Measurements from ENCODE around the gene ZNF423. TPM values are rescaled to one million over a fixed set of nuclear protein-coding genes. Genes with fewer than 3 reads are reported as not detected.

Gene ZNF423
- total RNA-seq, 4 donors from 2014 or later, result 0.72 to 5.9 (median 1.1) TPM

DNA sequence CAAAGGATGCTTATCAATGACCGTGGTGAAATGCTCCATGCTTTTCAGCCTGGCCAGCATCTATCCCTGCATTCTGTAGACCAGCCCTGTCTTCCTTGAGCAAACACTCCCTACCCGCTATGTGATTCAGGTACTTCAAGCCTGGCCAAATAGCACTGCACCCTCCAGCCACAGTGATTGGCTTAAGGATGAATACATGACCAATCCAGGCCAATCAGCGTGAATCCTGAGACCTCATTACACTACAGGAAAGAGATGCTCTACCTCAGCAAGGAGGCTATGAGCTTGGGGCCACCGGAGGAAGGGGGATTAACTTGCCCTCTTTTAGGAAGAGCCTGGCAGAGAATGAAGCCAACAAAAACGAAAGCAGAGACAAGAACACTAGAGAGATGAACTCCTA lies 162.5 kb downstream of the ZNF423 start:
- Histone ChIP-seq H3K4me1 (peaks cover 0 to 1% (median 0%) of the 10 kb centered on the region in 3 donors), H3K27me3 (peaks cover 0 to 4% (median 0%) of the 10 kb centered on the region in 4 donors), H3K36me3 (no peaks in the 10 kb centered on the region), H3K27ac (no peak overlapping the region), H3K9me3 (no peaks in the 10 kb centered on the region), H3K4me3 (no peak overlapping the region)
- intact Hi-C loops (cut with DNase I), result no loop called here
- no peak for TF ChIP-seq POLR2A (IDR thresholded peaks at IDR 0.05)
- no peak for DNase-seq
- 74 to 85% methylated on average over 3 to 4 of the region's 5 CpGs for WGBS, 2 donors

DNA sequence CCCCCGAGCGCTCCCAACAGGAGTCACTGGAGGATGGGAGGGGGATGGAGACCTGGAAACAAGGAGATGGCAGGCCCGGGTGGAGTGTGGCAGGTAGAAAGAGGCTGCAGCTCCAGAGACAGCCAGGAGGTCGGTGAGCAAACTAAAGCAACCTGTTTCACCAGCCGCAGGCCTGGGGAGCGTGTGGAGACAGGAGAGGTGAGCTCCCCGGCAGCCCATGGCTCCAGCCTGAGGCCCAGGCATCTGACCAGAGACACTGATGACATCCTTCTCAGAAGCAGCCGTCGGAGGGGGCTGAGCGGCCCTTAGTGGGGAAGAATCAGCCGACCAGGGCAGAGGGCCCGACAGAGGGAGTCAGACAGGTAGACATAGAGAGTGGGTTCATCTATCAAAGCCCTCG lies 165.1 kb downstream of the ZNF423 start:
- H3K27me3 ChIP-seq, result no peaks in the 10 kb centered on the region
- H3K4me1 ChIP-seq, result no peaks in the 10 kb centered on the region
- intact Hi-C loops (cut with DNase I), result no loop called here
- no peak for DNase-seq
- H3K27ac ChIP-seq, result no peak overlapping the region
- 60 to 73% methylated on average over 8 to 10 of the region's 13 CpGs for WGBS, 2 donors
- no peaks in the 10 kb centered on the region for H3K36me3 ChIP-seq
- no peaks in the 10 kb centered on the region for H3K9me3 ChIP-seq
- no peak for TF ChIP-seq POLR2A (IDR thresholded peaks at IDR 0.05)
- TF ChIP-seq, protein P1, sequence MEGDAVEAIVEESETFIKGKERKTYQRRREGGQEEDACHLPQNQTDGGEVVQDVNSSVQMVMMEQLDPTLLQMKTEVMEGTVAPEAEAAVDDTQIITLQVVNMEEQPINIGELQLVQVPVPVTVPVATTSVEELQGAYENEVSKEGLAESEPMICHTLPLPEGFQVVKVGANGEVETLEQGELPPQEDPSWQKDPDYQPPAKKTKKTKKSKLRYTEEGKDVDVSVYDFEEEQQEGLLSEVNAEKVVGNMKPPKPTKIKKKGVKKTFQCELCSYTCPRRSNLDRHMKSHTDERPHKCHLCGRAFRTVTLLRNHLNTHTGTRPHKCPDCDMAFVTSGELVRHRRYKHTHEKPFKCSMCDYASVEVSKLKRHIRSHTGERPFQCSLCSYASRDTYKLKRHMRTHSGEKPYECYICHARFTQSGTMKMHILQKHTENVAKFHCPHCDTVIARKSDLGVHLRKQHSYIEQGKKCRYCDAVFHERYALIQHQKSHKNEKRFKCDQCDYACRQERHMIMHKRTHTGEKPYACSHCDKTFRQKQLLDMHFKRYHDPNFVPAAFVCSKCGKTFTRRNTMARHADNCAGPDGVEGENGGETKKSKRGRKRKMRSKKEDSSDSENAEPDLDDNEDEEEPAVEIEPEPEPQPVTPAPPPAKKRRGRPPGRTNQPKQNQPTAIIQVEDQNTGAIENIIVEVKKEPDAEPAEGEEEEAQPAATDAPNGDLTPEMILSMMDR (IDR thresholded peaks at IDR 0.05), result no peak
- no peak overlapping the region for H3K4me3 ChIP-seq

DNA sequence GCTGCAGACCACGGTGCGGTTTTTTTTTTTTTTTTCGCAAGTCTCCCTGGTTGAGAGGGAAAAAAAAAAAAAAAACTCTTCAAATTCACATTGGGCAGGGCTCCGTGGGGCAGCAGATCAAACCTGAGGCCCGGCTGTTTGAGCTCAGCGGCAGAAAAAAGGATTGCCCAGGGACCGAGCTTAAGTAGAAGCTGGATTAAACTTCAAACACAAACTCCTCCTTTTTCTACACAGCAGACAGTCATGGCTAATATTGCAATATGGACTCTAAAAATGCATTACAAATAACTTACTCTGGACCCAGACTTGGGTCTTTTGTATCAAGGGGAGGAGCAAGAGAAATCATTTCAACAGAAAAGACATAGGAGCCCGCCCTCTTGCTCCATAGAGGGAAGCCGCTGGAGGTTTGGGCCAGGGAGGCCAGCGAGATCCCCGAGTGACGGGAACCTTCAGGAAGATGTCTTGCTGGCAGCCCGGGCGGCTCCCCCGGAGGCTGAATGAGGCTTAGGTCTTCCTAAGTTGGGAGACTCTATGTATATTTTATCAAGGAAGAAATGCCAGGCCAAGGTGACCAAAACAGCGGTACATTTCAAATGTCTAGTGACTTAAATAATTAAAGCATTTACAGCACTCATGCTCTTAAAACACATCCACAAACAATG lies 167.7 kb downstream of the ZNF423 start:
- intact Hi-C loops (cut with DNase I), result no loop called here
- DNase-seq, result no peak

DNA sequence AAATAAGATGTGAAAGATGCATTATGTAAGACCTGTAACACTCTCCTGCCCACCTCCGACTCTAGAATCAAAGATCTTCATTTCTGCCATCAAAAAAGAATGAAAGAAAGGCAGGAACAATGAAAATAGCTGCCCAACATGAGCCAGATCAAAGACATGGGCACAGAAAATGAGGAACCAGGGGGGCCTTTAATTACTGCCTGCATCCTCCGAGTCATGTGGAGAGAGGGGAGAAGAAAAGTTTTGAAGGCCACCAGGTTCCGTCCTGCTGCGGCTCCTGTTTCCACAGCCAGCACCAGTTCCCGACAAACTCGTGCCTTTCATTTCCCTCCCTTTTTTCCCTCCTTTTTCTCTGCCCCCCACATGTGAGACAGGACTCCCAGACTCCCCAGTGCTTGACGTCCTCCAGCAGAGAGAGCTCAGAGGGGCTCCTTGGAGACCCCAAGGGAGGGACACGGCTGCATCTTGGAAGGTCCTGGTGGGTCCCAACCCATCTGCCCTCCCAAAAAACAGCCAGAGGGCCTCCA lies 168.4 kb downstream of the ZNF423 start:
- 61 to 69% methylated on average over 6 to 7 of the region's 8 CpGs for WGBS, 2 donors
- Histone ChIP-seq H3K9me3 (no peaks in the 10 kb centered on the region), H3K4me3 (no peak overlapping the region), H3K4me1 (no peaks in the 10 kb centered on the region), H3K27me3 (no peaks in the 10 kb centered on the region), H3K36me3 (no peaks in the 10 kb centered on the region), H3K27ac (no peak overlapping the region)
- intact Hi-C loops (cut with DNase I), result no loop called here
- no peak for DNase-seq
- TF ChIP-seq, protein P1 (IDR thresholded peaks at IDR 0.05), result no peak
- no peak for TF ChIP-seq POLR2A (IDR thresholded peaks at IDR 0.05)

More for the DNA sequence above, 167.7 kb downstream of the ZNF423 start:
- Histone ChIP-seq H3K9me3 (no peaks in the 10 kb centered on the region), H3K36me3 (no peaks in the 10 kb centered on the region), H3K27me3 (no peaks in the 10 kb centered on the region), H3K4me1 (no peaks in the 10 kb centered on the region), H3K4me3 (no peak overlapping the region), H3K27ac (no peak overlapping the region)
- TF ChIP-seq, protein P1 (IDR thresholded peaks at IDR 0.05), result no peak
- TF ChIP-seq POLR2A (IDR thresholded peaks at IDR 0.05), result no peak
- WGBS, 2 donors, result 72% methylated on average over 8 to 13 of the region's 16 CpGs

DNA sequence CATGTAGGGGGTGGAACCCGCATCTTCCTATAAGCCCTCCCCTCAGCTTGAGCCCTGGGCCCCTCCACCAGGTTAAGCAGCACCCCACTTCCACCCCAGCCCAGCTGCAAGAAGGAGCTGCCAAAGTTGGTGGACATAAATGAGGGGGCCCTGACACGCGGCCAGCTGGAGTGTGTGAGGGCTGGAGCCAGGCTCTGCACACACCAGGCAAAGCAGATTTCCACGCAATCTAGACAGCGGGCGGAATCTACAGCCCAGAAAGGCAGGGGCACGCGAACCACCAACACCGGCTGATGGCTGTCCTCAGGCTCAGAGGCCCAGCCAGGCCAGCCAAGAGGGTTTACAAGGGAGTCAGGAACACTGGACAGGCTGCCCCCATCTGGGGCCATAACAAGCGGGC lies 171.2 kb downstream of the ZNF423 start:
- Histone ChIP-seq H3K36me3 (no peaks in the 10 kb centered on the region), H3K9me3 (no peaks in the 10 kb centered on the region), H3K27ac (no peak overlapping the region), H3K4me3 (no peak overlapping the region), H3K4me1 (no peaks in the 10 kb centered on the region), H3K27me3 (no peaks in the 10 kb centered on the region)
- no peak for TF ChIP-seq POLR2A (IDR thresholded peaks at IDR 0.05)
- TF ChIP-seq, protein P1 (IDR thresholded peaks at IDR 0.05), result no peak
- intact Hi-C loops (cut with DNase I), result no loop called here
- no CpG with 5 or more reads among the region's 10 CpGs for WGBS, 2 donors
- DNase-seq, result no peak
